ENCODE data around the gene INCA1. TPM values are rescaled to one million over a fixed set of nuclear protein-coding genes. Genes with fewer than 3 reads are reported as not detected.
"Not testable (repeated sequence)": the region's sequence is repeated elsewhere in the genome, so short reads cannot be mapped to it uniquely, and the experiment has no call there.

Gene INCA1
- 0.34 and 0.64 TPM in 2 replicates for total RNA-seq (2014; rRNA removed)
- 1.1 TPM for polyA plus RNA-seq (2012)

GRCh38 chr17:4997302-4998026 is at the start of gene INCA1, which contains the start of gene KIF1C:
TSS of gene INCA1 (minus strand) at chr17:4997522. CDS start at chr17:4994437, 3,085 bp downstream.
TSS of gene KIF1C (plus strand) at chr17:4997950. CDS start at chr17:5000247, 2,297 bp downstream.
- DNase-seq (ENCODE audit: low read depth) = peak; percentile 84

GRCh38 chr17:5045496-5045895 is 48.2 kb upstream of the INCA1 start:
- DNase-seq (ENCODE audit: low read depth) = no peak

- DNase-seq (ENCODE audit: low read depth) = no peak
These were observed 47.3 kb upstream of the INCA1 start for GRCh38 chr17:5044630-5045029.

GRCh38 chr17:5043524-5043923 is 46.2 kb upstream of the INCA1 start:
- DNase-seq (ENCODE audit: low read depth) = no peak

GRCh38 chr17:5042157-5043022 is 45.1 kb upstream of the INCA1 start:
- DNase-seq (ENCODE audit: low read depth) = no peak

- no peak for DNase-seq (ENCODE audit: low read depth)
These were observed 38.0 kb upstream of the INCA1 start, which contains the start of gene SLC52A1 for GRCh38 chr17:5035315-5035714. TSS of gene SLC52A1 (minus strand) at chr17:5035426. CDS start at chr17:5034606, 820 bp downstream.

GRCh38 chr17:5034651-5035050 is 37.3 kb upstream of the INCA1 start:
- no peak for DNase-seq (ENCODE audit: low read depth)

- DNase-seq (ENCODE audit: low read depth) = no peak
These were observed 36.7 kb upstream of the INCA1 start for GRCh38 chr17:5034063-5034462.

- no peak for DNase-seq (ENCODE audit: low read depth)
These were observed 36.2 kb upstream of the INCA1 start for GRCh38 chr17:5033352-5034015.

GRCh38 chr17:5032865-5033264 is 35.5 kb upstream of the INCA1 start:
- DNase-seq (ENCODE audit: low read depth) = no peak

- peak; percentile 72 for DNase-seq (ENCODE audit: low read depth)
These were observed 34.2 kb upstream of the INCA1 start for GRCh38 chr17:5031365-5032082.

GRCh38 chr17:5030168-5030567 is 32.8 kb upstream of the INCA1 start:
- not testable (repeated sequence) for DNase-seq (ENCODE audit: low read depth)

GRCh38 chr17:5027916-5028315 is 30.6 kb upstream of the INCA1 start:
- DNase-seq (ENCODE audit: low read depth) = no peak

- no peak for DNase-seq (ENCODE audit: low read depth)
These were observed 30.0 kb upstream of the INCA1 start for GRCh38 chr17:5027299-5027698.

GRCh38 chr17:5024604-5025003 is 27.3 kb upstream of the INCA1 start:
- DNase-seq (ENCODE audit: low read depth) = no peak

- DNase-seq (ENCODE audit: low read depth) = no peak
These were observed 26.3 kb upstream of the INCA1 start for GRCh38 chr17:5023588-5024147.

GRCh38 chr17:5022171-5022711 is 24.9 kb upstream of the INCA1 start:
- no peak for DNase-seq (ENCODE audit: low read depth)

- no peak for DNase-seq (ENCODE audit: low read depth)
These were observed 23.2 kb upstream of the INCA1 start for GRCh38 chr17:5020502-5021023.

- DNase-seq (ENCODE audit: low read depth) = peak; percentile 27
These were observed 22.2 kb upstream of the INCA1 start for GRCh38 chr17:5019475-5019956.

GRCh38 chr17:5014357-5014756 is 17.0 kb upstream of the INCA1 start:
- no peak for DNase-seq (ENCODE audit: low read depth)

All from LHCN-M2 (cell line).